HCT116 (cell line): ENCODE data around the gene ARIH2.

Experiments used
- ATF3 ChIP-seq: IDR thresholded peaks from 2 replicates; pipeline ENCODE4 v1.6.1; 2012
- CEBPB ChIP-seq: IDR thresholded peaks from 2 replicates; pipeline ENCODE4 v1.6.1; 2012; ENCODE audit warnings: low read depth
- ELF1 ChIP-seq: IDR thresholded peaks from 2 replicates; pipeline ENCODE4 v1.6.1; 2012; ENCODE audit warnings: low read depth, borderline replicate concordance
- EZH2 ChIP-seq: fragments of 200-600 bp; sonication (generic); IDR thresholded peaks from 2 replicates; pipeline ENCODE4 v1.6.1; 2017; ENCODE audit warnings: antibody characterized with exemption, mixed run types
- EZH2phosphoT487 ChIP-seq: fragments of 200-600 bp; IDR thresholded peaks from 2 replicates; pipeline ENCODE4 v1.6.1; 2018; ENCODE audit warnings: antibody characterized with exemption, borderline replicate concordance
- FOSL1 ChIP-seq: IDR thresholded peaks from 2 replicates; pipeline ENCODE4 v1.6.1; 2012; ENCODE audit warnings: low read depth
- MAX ChIP-seq: IDR thresholded peaks from 2 replicates; pipeline ENCODE4 v1.6.1; 2012
- POLR2A ChIP-seq: IDR thresholded peaks from 2 replicates; pipeline ENCODE4 v1.7.0; 2011; ENCODE audit warnings: borderline replicate concordance; ENCODE audit not compliant: insufficient read depth, insufficient read length; ENCODE audit errors: extremely low read depth
- POLR2AphosphoS5 ChIP-seq: IDR thresholded peaks from 2 replicates; pipeline ENCODE4 v1.6.1; 2011; ENCODE audit warnings: mild to moderate bottlenecking, low read depth, low read length, moderate library complexity
- SIN3A ChIP-seq: IDR thresholded peaks from 2 replicates; pipeline ENCODE4 v1.6.1; 2012; ENCODE audit warnings: low read depth
- SP1 ChIP-seq: IDR thresholded peaks from 2 replicates; pipeline ENCODE4 v1.6.1; 2012; ENCODE audit warnings: low read depth
- SRF ChIP-seq: IDR thresholded peaks from 2 replicates; pipeline ENCODE4 v1.6.1; 2012; ENCODE audit warnings: low read depth
- TF ChIP-seq, protein P1 (sequence below), 3 experiments: fragments of 200-600 bp in 1 of 3; sonication (generic) in 1 of 3; IDR thresholded peaks in 2 of 3; conservative IDR thresholded peaks in 1 of 3; 2 replicates each; pipeline ENCODE4 v1.5.1; 2012 to 2017; ENCODE audit warnings: low read depth in 2 of 3, low read length in 2 of 3, antibody characterized with exemption in 1 of 3, borderline replicate concordance in 1 of 3, control low read depth in 1 of 3, mild to moderate bottlenecking in 1 of 3, mixed read lengths in 1 of 3, mixed run types in 1 of 3, moderate library complexity in 1 of 3; ENCODE audit not compliant: insufficient read depth in 1 of 3
- TF ChIP-seq, protein P2 (sequence below): IDR thresholded peaks from 2 replicates; pipeline ENCODE4 v1.6.1; 2012; ENCODE audit warnings: low read depth

DNA sequence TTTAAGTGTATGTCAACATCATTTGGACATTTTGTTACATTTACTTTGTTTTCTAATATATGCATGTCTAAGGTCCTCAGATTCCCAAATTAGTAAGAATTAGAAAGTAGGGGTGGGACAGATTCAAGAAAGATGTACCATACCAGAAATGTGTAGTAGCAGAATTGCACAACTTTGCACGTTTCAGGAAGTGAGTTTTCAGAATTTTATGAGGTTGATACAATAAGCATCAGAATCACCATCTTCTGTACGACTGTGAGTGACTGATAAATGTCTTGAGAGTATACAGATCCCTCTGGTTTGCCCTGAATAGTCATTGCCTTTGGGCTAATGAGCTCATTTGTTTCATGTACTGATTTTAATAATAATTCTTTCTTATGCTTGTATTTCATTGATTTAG is 9.3 kb downstream of the ARIH2 start:
- TF ChIP-seq, protein P1, sequence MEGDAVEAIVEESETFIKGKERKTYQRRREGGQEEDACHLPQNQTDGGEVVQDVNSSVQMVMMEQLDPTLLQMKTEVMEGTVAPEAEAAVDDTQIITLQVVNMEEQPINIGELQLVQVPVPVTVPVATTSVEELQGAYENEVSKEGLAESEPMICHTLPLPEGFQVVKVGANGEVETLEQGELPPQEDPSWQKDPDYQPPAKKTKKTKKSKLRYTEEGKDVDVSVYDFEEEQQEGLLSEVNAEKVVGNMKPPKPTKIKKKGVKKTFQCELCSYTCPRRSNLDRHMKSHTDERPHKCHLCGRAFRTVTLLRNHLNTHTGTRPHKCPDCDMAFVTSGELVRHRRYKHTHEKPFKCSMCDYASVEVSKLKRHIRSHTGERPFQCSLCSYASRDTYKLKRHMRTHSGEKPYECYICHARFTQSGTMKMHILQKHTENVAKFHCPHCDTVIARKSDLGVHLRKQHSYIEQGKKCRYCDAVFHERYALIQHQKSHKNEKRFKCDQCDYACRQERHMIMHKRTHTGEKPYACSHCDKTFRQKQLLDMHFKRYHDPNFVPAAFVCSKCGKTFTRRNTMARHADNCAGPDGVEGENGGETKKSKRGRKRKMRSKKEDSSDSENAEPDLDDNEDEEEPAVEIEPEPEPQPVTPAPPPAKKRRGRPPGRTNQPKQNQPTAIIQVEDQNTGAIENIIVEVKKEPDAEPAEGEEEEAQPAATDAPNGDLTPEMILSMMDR (IDR thresholded peaks at IDR 0.05 in 2 of 3, conservative IDR thresholded peaks at IDR 0.05 in 1 of 3; ENCODE audit: borderline replicate concordance in 1 of 3, insufficient read depth in 1 of 3, low read depth in 2 of 3, low read length in 2 of 3), result no peak
- no peak for TF ChIP-seq EZH2phosphoT487
- no peak for TF ChIP-seq POLR2A
- TF ChIP-seq SRF, result no peak
- TF ChIP-seq, protein P2, sequence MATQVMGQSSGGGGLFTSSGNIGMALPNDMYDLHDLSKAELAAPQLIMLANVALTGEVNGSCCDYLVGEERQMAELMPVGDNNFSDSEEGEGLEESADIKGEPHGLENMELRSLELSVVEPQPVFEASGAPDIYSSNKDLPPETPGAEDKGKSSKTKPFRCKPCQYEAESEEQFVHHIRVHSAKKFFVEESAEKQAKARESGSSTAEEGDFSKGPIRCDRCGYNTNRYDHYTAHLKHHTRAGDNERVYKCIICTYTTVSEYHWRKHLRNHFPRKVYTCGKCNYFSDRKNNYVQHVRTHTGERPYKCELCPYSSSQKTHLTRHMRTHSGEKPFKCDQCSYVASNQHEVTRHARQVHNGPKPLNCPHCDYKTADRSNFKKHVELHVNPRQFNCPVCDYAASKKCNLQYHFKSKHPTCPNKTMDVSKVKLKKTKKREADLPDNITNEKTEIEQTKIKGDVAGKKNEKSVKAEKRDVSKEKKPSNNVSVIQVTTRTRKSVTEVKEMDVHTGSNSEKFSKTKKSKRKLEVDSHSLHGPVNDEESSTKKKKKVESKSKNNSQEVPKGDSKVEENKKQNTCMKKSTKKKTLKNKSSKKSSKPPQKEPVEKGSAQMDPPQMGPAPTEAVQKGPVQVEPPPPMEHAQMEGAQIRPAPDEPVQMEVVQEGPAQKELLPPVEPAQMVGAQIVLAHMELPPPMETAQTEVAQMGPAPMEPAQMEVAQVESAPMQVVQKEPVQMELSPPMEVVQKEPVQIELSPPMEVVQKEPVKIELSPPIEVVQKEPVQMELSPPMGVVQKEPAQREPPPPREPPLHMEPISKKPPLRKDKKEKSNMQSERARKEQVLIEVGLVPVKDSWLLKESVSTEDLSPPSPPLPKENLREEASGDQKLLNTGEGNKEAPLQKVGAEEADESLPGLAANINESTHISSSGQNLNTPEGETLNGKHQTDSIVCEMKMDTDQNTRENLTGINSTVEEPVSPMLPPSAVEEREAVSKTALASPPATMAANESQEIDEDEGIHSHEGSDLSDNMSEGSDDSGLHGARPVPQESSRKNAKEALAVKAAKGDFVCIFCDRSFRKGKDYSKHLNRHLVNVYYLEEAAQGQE, result no peak
- TF ChIP-seq POLR2AphosphoS5, result no peak
- TF ChIP-seq SIN3A, result no peak
- no peak for TF ChIP-seq SP1
- no peak for TF ChIP-seq EZH2
- TF ChIP-seq ELF1, result no peak
- no peak for TF ChIP-seq MAX
- TF ChIP-seq CEBPB, result no peak
- TF ChIP-seq FOSL1, result no peak
- no peak for TF ChIP-seq ATF3
